ENCODE measurements around the gene RCSD1.

DNA sequence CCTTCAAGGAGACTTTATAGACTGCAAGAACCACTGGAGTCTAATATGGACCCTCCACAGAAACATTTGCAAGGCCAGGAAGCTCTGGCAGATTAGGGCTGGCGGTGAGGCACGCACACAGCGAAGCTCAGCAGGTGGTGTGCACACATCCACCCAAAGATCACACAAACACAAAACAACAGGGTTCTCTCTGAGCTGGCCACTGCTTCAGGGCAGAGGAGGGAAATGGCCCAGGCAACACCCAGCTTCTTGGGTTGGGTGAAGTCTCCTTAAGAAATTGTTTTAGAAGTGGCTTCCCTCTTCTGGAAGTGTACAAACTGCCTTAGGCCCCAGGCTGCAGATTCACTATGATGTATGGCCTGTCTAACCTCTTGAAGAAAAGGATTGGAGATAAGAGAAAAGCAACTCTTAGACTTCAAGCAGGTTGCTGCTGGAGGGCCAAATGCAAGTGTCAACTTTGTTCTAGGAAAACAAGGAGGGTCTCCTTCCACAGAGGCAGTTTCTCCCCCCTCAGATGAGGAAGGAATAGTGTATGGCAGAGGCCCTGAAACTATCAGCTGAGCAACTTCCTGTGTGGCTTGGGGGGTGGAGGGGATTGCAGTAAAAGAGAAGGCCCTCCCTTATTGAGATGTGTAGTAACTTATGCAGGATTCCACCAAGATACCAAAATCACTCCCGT is 2.0 kb downstream of the RCSD1 start:
- TF ChIP-seq, protein P1, sequence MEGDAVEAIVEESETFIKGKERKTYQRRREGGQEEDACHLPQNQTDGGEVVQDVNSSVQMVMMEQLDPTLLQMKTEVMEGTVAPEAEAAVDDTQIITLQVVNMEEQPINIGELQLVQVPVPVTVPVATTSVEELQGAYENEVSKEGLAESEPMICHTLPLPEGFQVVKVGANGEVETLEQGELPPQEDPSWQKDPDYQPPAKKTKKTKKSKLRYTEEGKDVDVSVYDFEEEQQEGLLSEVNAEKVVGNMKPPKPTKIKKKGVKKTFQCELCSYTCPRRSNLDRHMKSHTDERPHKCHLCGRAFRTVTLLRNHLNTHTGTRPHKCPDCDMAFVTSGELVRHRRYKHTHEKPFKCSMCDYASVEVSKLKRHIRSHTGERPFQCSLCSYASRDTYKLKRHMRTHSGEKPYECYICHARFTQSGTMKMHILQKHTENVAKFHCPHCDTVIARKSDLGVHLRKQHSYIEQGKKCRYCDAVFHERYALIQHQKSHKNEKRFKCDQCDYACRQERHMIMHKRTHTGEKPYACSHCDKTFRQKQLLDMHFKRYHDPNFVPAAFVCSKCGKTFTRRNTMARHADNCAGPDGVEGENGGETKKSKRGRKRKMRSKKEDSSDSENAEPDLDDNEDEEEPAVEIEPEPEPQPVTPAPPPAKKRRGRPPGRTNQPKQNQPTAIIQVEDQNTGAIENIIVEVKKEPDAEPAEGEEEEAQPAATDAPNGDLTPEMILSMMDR (IDR thresholded peaks at IDR 0.05), result no peak
- no peak for TF ChIP-seq POLR2A (IDR thresholded peaks at IDR 0.05)

Measured in testis (tissue), 2 donors.